ENCODE data around the gene RXRB. TPM values are rescaled to one million over a fixed set of nuclear protein-coding genes. Genes with fewer than 3 reads are reported as not detected.

The RXRB gene
- total and polyA plus RNA-seq, 2 of the 13 experiments (the other 11 are each of a cell fraction or from before 2014, with no cell fraction given) = 26.7 to 55.7 TPM

GRCh38 chr6:33204415-33205190, 4.1 kb upstream of the RXRB start, which contains the start of gene HSD17B8 (continued):
- TF ChIP-seq SNAPC2 (CRISPR knock-in tag; IDR thresholded peaks at IDR 0.05) (peak; percentile 79; the same call in 1 of the 2 replicates), SIN3A (IDR thresholded peaks at IDR 0.05; ENCODE audit: borderline replicate concordance, low read depth, low read length) (peak; percentile 75), ZSCAN30 (CRISPR knock-in tag; IDR thresholded peaks at IDR 0.05) (no peak), ZNF354B (CRISPR knock-in tag; IDR thresholded peaks at IDR 0.05) (peak; percentile 82; the same call in 1 of the 2 replicates), ZNF496 (CRISPR knock-in tag; IDR thresholded peaks at IDR 0.05; ENCODE audit: insufficient replicate concordance) (no peak), ZNF34 (CRISPR knock-in tag; IDR thresholded peaks at IDR 0.05; ENCODE audit: borderline replicate concordance) (no peak; the same call in 1 of the 2 replicates), ZNF770 (CRISPR knock-in tag; IDR thresholded peaks at IDR 0.05) (no peak), GTF3A (CRISPR knock-in tag; conservative IDR thresholded peaks at IDR 0.05) (no peak), ZNF574 (CRISPR knock-in tag; IDR thresholded peaks at IDR 0.05) (peak; percentile 72), TFAP4 (IDR thresholded peaks at IDR 0.05; ENCODE audit: borderline replicate concordance, low read depth) (no peak), NRL (CRISPR knock-in tag; IDR thresholded peaks at IDR 0.05; ENCODE audit: borderline replicate concordance) (no peak), ZNF547 (CRISPR knock-in tag; IDR thresholded peaks at IDR 0.05) (peak; percentile 77), ZNF138 (CRISPR knock-in tag; IDR thresholded peaks at IDR 0.05; ENCODE audit: low read depth) (0 out of 2 replicates have a peak, but pooled peaks have one; percentile 65), ZNF572 (CRISPR knock-in tag; IDR thresholded peaks at IDR 0.05) (no peak), BRD4 (CRISPR knock-in tag; IDR thresholded peaks at IDR 0.05) (peak; percentile 67; the same call in 1 of the 2 replicates), ZNF567 (CRISPR knock-in tag; IDR thresholded peaks at IDR 0.05; ENCODE audit: borderline replicate concordance) (no peak), SALL1 (CRISPR knock-in tag; IDR thresholded peaks at IDR 0.05) (peak; percentile 63), ZNF709 (CRISPR knock-in tag; IDR thresholded peaks at IDR 0.05) (peak; percentile 88; the same call in 1 of the 2 replicates), TBL1XR1 (IDR thresholded peaks at IDR 0.05; ENCODE audit: borderline replicate concordance, low read length, partially characterized antibody) (no peak), POGZ (CRISPR knock-in tag; IDR thresholded peaks at IDR 0.05) (peak; percentile 76), NBN (conservative IDR thresholded peaks at IDR 0.05) (no peak), MYNN (CRISPR knock-in tag; IDR thresholded peaks at IDR 0.05; ENCODE audit: low read depth) (no peak), HIVEP1 (CRISPR knock-in tag; IDR thresholded peaks at IDR 0.05) (peak; percentile 60; the same call in 1 of the 2 replicates), KMT2B (CRISPR knock-in tag; IDR thresholded peaks at IDR 0.05) (peak; percentile 56; the same call in 1 of the 2 replicates), ETV6 (CRISPR knock-in tag; conservative IDR thresholded peaks at IDR 0.05) (no peak), ZNF569 (CRISPR knock-in tag; IDR thresholded peaks at IDR 0.05; ENCODE audit: borderline replicate concordance) (no peak)
